Keratinocyte (primary cell): Measurements from ENCODE around the gene WFIKKN1. TPM values are rescaled to one million over a fixed set of nuclear protein-coding genes. Genes with fewer than 3 reads are reported as not detected.

Experiments used
- DNase-seq: peaks from one replicate; pipeline ENCODE4 v3.0.0-alpha.2; 2011; ENCODE audit warnings: low read depth, missing footprints, low spot score
- FAIRE-seq: peaks from 2 replicates; lab custom pipeline; 2011; peaks lifted over from hg19 to GRCh38; lab: Jason Lieb, UNC
- H2AFZ ChIP-seq: 2 replicates; pipeline ENCODE4 v1.6.0; 2012; ENCODE audit warnings: low read length, control low read depth, inconsistent platforms; ENCODE audit not compliant: control insufficient read depth
- H3K27ac ChIP-seq: 2 replicates; pipeline ENCODE4 v1.5.1; 2011; ENCODE audit warnings: low read length; ENCODE audit not compliant: control insufficient read depth, insufficient read depth
- H3K27me3 ChIP-seq: 3 replicates; pipeline ENCODE4 v1.6.0; 2011; ENCODE audit warnings: low read length; ENCODE audit not compliant: control insufficient read depth, insufficient read depth; ENCODE audit errors: extremely low read depth
- H3K36me3 ChIP-seq, 2 experiments: 2 replicates in 1 of 2; 3 replicates in 1 of 2; pipeline ENCODE4 v1.5.1; 2011; ENCODE audit warnings: low read length in 2 of 2, mild to moderate bottlenecking in 1 of 2; ENCODE audit not compliant: control insufficient read depth in 2 of 2, insufficient read depth in 2 of 2; ENCODE audit errors: extremely low read depth in 1 of 2
- H3K4me1 ChIP-seq: 3 replicates; pipeline ENCODE4 v1.5.1; 2011; ENCODE audit warnings: low read length; ENCODE audit not compliant: control insufficient read depth, insufficient read depth; ENCODE audit errors: extremely low read depth
- H3K4me2 ChIP-seq: 3 replicates; pipeline ENCODE4 v1.6.0; 2011; ENCODE audit warnings: low read depth, low read length; ENCODE audit not compliant: control insufficient read depth, insufficient read depth; ENCODE audit errors: extremely low read depth
- H3K4me3 ChIP-seq, 3 experiments: fragments of 200-600 bp in 1 of 3; sonication (generic) in 1 of 3; 2 replicates in 2 of 3; 3 replicates in 1 of 3; pipeline ENCODE4 v1.5.1; 2011 to 2016; ENCODE audit warnings: low read length in 3 of 3, mild to moderate bottlenecking in 3 of 3, control low read depth in 2 of 3, inconsistent platforms in 1 of 3, low read depth in 1 of 3, mixed read lengths in 1 of 3, mixed run types in 1 of 3, moderate library complexity in 1 of 3; ENCODE audit not compliant: control insufficient read depth in 2 of 3, insufficient read depth in 2 of 3; ENCODE audit errors: extremely low read depth in 1 of 3
- H3K79me2 ChIP-seq: 2 replicates; pipeline ENCODE4 v1.6.0; 2012; ENCODE audit warnings: low read length; ENCODE audit not compliant: control insufficient read depth, insufficient read depth
- H3K9ac ChIP-seq: 3 replicates; pipeline ENCODE4 v1.6.0; 2011; ENCODE audit warnings: low read length; ENCODE audit not compliant: control insufficient read depth, insufficient read depth; ENCODE audit errors: extremely low read depth
- H3K9me1 ChIP-seq: 3 replicates; pipeline ENCODE4 v1.6.0; 2011; ENCODE audit warnings: low read length; ENCODE audit not compliant: control insufficient read depth, insufficient read depth; ENCODE audit errors: extremely low read depth
- H3K9me3 ChIP-seq: 2 replicates; pipeline ENCODE4 v1.5.1; 2012; ENCODE audit warnings: low read depth, low read length; ENCODE audit not compliant: control insufficient read depth
- H4K20me1 ChIP-seq: 3 replicates; pipeline ENCODE4 v1.6.0; 2011; ENCODE audit warnings: low read length; ENCODE audit not compliant: control insufficient read depth, insufficient read depth; ENCODE audit errors: extremely low read depth
- EZH2 ChIP-seq: IDR thresholded peaks from one replicate; pipeline ENCODE4 v1.6.1; 2012; ENCODE audit warnings: inconsistent platforms, mild to moderate bottlenecking, low read length, moderate library complexity
- dilution Hi-C: fragments of 300-500 bp; cut with MboI; formaldehyde crosslinking; loops from one replicate; pipeline ENCODE4 v1.7.0; 2020; ENCODE audit warnings: low sequenced_read_pairs; ENCODE audit not compliant: extremely low pct_ligation_motif_present
- polyA plus RNA-seq, 5 experiments: library from polyadenylated mRNA; depleted of rRNA in 3 of 5; stranded (reverse) in 3 of 5; stranded (forward) in 1 of 5; unstranded in 1 of 5; fragments of >200 nt; gene quantifications; 1 replicate in 1 of 5; 2 replicates in 3 of 5; 3 replicates in 1 of 5; pipeline versions ENCODE4 v1.2.1 to v1.2.3, GENCODE V29; 2011 to 2012; ENCODE audit warnings: missing spikeins in 2 of 5, low read depth in 1 of 5, low replicate concordance in 1 of 5
- TF ChIP-seq, protein P1 (sequence below), 3 experiments: IDR thresholded peaks in 1 of 3; conservative IDR thresholded peaks in 1 of 3; optimal IDR thresholded peaks in 1 of 3; 2 replicates in 2 of 3; 3 replicates in 1 of 3; pipeline versions ENCODE3 to v1.5.1; 2011; ENCODE audit warnings: low read length in 3 of 3, mild to moderate bottlenecking in 3 of 3, moderate library complexity in 2 of 3, control low read depth in 1 of 3, inconsistent platforms in 1 of 3; ENCODE audit not compliant: insufficient read depth in 2 of 3; ENCODE audit errors: extremely low read depth in 1 of 3

WFIKKN1 gene
- polyA plus RNA-seq, 1 donor (not counting 4 experiments of a cell fraction or from before 2014, with no cell fraction given): not detected

- H3K27me3 ChIP-seq: no peaks in the 10 kb centered on the region
- H3K36me3 ChIP-seq: peaks cover 10 to 28% of the 10 kb centered on the region in 2 experiments
- H3K27ac ChIP-seq: peak within 1 kb of the TSS; percentile 47
- dilution Hi-C loops: no loop called here
- no peak for FAIRE-seq
- H3K4me2 ChIP-seq: peak within 1 kb of the TSS; percentile 79
- peak within 1 kb of the TSS in 1 of 3 experiments; percentile 37 for H3K4me3 ChIP-seq
- DNase-seq: no peak
- TF ChIP-seq, protein P1, sequence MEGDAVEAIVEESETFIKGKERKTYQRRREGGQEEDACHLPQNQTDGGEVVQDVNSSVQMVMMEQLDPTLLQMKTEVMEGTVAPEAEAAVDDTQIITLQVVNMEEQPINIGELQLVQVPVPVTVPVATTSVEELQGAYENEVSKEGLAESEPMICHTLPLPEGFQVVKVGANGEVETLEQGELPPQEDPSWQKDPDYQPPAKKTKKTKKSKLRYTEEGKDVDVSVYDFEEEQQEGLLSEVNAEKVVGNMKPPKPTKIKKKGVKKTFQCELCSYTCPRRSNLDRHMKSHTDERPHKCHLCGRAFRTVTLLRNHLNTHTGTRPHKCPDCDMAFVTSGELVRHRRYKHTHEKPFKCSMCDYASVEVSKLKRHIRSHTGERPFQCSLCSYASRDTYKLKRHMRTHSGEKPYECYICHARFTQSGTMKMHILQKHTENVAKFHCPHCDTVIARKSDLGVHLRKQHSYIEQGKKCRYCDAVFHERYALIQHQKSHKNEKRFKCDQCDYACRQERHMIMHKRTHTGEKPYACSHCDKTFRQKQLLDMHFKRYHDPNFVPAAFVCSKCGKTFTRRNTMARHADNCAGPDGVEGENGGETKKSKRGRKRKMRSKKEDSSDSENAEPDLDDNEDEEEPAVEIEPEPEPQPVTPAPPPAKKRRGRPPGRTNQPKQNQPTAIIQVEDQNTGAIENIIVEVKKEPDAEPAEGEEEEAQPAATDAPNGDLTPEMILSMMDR (optimal IDR thresholded peaks at IDR 0.05 in 1 of 3, IDR thresholded peaks at IDR 0.05 in 1 of 3, conservative IDR thresholded peaks at IDR 0.05 in 1 of 3; ENCODE audit: extremely low read depth in 1 of 3, insufficient read depth in 2 of 3, low read length in 3 of 3): no peak
- no peak for TF ChIP-seq EZH2
- H2AFZ ChIP-seq: no peak within 1 kb of the TSS
- H3K79me2 ChIP-seq: peaks cover 7% of the 10 kb centered on the region
- no peaks in the 10 kb centered on the region for H4K20me1 ChIP-seq
- H3K4me1 ChIP-seq: peaks cover 23% of the 10 kb centered on the region
- no peaks in the 10 kb centered on the region for H3K9me1 ChIP-seq
- H3K9me3 ChIP-seq: no peaks in the 10 kb centered on the region
- H3K9ac ChIP-seq: peak within 1 kb of the TSS; percentile 47
Measured at GRCh38 chr16:674968-675883, 44.4 kb downstream of the WFIKKN1 start, which contains the start of gene RHBDL1. Gene RHBDL1, plus strand, starts transcription at chr16:675671. Its CDS starts 120 bp downstream, at chr16:675791.

- Histone ChIP-seq H3K4me3 (no peak overlapping the region), H3K79me2 (peaks cover 5% of the 10 kb centered on the region), H3K4me2 (peak overlapping the region; percentile 79), H3K4me1 (peaks cover 23% of the 10 kb centered on the region), H3K27ac (no peak overlapping the region), H3K9me1 (no peaks in the 10 kb centered on the region), H3K27me3 (no peaks in the 10 kb centered on the region), H2AFZ (no peak overlapping the region), H4K20me1 (peaks cover 2% of the 10 kb centered on the region), H3K36me3 (peaks cover 6 to 23% of the 10 kb centered on the region in 2 experiments), H3K9me3 (no peaks in the 10 kb centered on the region), H3K9ac (peak overlapping the region; percentile 47)
- no peak for DNase-seq
- TF ChIP-seq, protein P1 (optimal IDR thresholded peaks at IDR 0.05 in 1 of 3, IDR thresholded peaks at IDR 0.05 in 1 of 3, conservative IDR thresholded peaks at IDR 0.05 in 1 of 3; ENCODE audit: extremely low read depth in 1 of 3, insufficient read depth in 2 of 3, low read length in 3 of 3): no peak
- no peak for TF ChIP-seq EZH2
- dilution Hi-C loops: no loop called here
- no peak for FAIRE-seq
Measured at GRCh38 chr16:675884-676564, 45.2 kb downstream of the WFIKKN1 start.
